ENCODE data around the gene CLASRP.

- TF ChIP-seq POLR2AphosphoS5 (IDR thresholded peaks at IDR 0.05; ENCODE audit: low read depth, low read length), result no peak
- no peak for TF ChIP-seq POLR2A (IDR thresholded peaks at IDR 0.05; ENCODE audit: low read depth, low read length)
- TF ChIP-seq SPI1 (IDR thresholded peaks at IDR 0.05; ENCODE audit: low read depth, low read length), result no peak
- TF ChIP-seq TAF1 (IDR thresholded peaks at IDR 0.05; ENCODE audit: low read depth, low read length), result no peak
These were observed 63.6 kb downstream of the CLASRP start for GRCh38 chr19:45102481-45102880.

All from GM12891 (cell line).